DMS79 treated with DMSO at 0.1 percent for 48 hours (cell line): Measurements from ENCODE around the gene ARHGEF2.
"Not testable (repeated sequence)": the region's sequence is repeated elsewhere in the genome, so short reads cannot be mapped to it uniquely, and the experiment has no call there.

Source experiments
- DNase-seq: peaks from one replicate; lab custom pipeline; 2025; lab: John Stamatoyannopoulos, UW

ARHGEF2 gene

GRCh38 chr1:155990005-155990739, 11.8 kb upstream of the ARHGEF2 start:
- no peak for DNase-seq

DNA sequence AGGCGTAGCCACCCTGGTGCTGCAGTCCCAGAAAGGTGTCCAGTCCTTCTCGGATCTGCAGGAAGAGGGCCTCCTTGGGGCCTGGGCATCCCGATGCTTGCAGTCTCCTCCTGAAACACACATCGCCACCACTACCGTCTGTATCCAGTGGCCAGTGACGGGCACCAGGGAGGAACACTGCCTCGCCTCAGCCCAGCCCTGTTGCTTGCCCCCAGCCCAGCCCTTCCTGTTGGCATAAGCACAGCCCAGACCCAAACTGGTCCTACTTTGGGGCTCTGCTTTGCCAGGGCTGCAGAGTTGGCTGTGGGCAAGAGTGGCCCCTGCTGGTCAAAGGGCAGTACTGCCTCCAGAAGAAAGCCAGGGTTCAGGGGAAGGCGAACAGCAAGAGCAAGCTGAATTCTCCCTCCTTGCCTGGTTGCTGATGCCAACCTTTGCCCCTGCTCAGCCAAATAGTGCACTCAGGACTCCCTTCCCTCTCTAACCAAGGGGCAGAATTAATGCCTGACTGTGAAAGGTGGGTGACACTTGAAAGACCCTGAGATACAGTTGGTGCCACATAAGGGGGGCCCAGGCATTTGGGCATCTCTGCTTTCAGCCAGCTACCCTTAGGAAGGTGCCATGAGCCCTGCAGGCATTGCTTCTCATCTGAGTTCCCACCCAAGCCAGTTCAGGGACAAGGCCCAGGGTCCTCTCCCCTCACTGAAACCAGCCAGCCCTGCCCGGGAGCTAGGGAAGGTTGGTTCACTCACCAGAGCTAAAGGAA, 11.1 kb upstream of the ARHGEF2 start:
- peak; percentile 34 for DNase-seq

GRCh38 chr1:155984903-155985645, 6.7 kb upstream of the ARHGEF2 start:
- not testable (repeated sequence) for DNase-seq

DNA sequence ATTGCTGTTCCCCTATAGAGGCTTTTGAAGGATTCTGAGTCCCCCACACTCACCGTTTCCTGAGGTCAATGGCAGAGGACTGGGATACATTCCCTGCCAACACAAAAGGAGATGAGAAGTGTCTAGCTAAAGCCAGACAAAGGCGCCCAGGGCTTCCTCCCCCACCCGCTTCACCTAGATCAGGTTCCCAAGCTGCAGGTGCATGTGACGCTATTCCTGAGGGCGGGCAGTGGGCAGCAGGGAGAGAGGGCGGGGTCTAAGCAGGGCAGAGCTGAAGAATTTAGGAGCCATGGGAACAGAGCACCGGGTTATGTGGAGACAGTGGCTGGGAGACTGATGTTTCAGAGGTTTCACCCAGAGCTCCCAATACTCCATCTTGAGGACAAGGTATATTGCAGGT, 6.0 kb upstream of the ARHGEF2 start:
- DNase-seq: peak; percentile 95

- peak; percentile 70 for DNase-seq
Measured at GRCh38 chr1:155983191-155984024, 5.1 kb upstream of the ARHGEF2 start.

DNA sequence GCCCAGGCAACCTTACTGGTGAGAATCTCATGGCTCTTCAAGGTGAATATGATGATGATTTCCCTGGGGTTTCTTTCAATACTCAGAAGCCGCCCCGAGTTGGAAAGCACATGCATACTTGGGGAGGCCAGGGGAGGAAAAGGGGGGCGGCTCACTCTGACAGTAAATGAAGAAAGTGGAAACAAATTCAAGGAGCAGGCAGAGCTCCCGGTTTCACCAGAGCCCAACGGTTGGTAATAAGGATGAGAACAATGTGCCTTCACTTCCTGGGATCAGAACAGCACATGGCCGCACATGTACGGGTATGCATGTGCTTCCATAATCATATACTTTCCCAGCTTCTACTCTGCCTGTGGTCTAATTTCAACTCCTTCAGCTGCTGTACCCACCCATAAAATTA, 3.8 kb upstream of the ARHGEF2 start:
- DNase-seq: no peak

GRCh38 chr1:155981266-155982088, 3.1 kb upstream of the ARHGEF2 start:
- DNase-seq: peak; percentile 34

GRCh38 chr1:155979597-155980343, 1.4 kb upstream of the ARHGEF2 start:
- no peak for DNase-seq

GRCh38 chr1:155978973-155979429, 654 bp upstream of the ARHGEF2 start:
- DNase-seq: no peak

GRCh38 chr1:155977690-155978324, 540 bp downstream of the ARHGEF2 start:
- DNase-seq: peak; percentile 41

GRCh38 chr1:155976913-155977689, 1.2 kb downstream of the ARHGEF2 start:
- peak; percentile 63 for DNase-seq

GRCh38 chr1:155976062-155976912, 2.1 kb downstream of the ARHGEF2 start:
- DNase-seq: peak; percentile 87

GRCh38 chr1:155975375-155976061, 2.8 kb downstream of the ARHGEF2 start:
- DNase-seq: peak; percentile 8

GRCh38 chr1:155974208-155975115, 3.9 kb downstream of the ARHGEF2 start:
- no peak for DNase-seq

- DNase-seq: no peak
Measured at GRCh38 chr1:155973723-155974122, 4.6 kb downstream of the ARHGEF2 start.
